Lower leg skin (tissue), 3 donors: ENCODE data around the gene MDM2.

Experiments
- POLR2A ChIP-seq, 2 donors: fragments of 450-650 bp; IDR thresholded peaks; one replicate each; pipeline ENCODE4 v1.6.1; 2016 to 2017; ENCODE audit warnings: antibody characterized with exemption in 2 of 2, mild to moderate bottlenecking in 1 of 2, moderate library complexity in 1 of 2
- TF ChIP-seq, protein P1 (sequence below), 3 donors: fragments of 450-650 bp; IDR thresholded peaks; one replicate each; pipeline ENCODE4 v1.5.1; 2016; ENCODE audit warnings: antibody characterized with exemption in 3 of 3, mild to moderate bottlenecking in 3 of 3, moderate library complexity in 2 of 3

DNA sequence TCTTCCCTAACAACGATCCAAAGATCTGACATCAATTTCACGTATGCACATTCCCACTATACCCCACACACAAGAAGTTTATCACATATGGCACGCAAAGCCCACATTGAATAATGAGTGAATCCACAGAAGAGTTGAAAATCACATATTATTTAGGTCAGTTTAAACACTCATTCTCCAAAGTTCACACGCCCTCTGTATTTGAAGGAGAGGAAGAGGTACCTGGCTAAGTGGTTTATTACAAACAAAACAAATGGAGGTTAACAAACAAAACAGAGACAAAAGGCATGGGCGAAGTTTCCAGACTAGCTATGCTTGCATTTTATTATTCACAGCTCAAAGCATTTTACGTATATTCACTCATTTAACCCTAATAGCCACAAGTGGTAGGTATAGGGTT is 83.2 kb downstream of the MDM2 start:
- TF ChIP-seq, protein P1, sequence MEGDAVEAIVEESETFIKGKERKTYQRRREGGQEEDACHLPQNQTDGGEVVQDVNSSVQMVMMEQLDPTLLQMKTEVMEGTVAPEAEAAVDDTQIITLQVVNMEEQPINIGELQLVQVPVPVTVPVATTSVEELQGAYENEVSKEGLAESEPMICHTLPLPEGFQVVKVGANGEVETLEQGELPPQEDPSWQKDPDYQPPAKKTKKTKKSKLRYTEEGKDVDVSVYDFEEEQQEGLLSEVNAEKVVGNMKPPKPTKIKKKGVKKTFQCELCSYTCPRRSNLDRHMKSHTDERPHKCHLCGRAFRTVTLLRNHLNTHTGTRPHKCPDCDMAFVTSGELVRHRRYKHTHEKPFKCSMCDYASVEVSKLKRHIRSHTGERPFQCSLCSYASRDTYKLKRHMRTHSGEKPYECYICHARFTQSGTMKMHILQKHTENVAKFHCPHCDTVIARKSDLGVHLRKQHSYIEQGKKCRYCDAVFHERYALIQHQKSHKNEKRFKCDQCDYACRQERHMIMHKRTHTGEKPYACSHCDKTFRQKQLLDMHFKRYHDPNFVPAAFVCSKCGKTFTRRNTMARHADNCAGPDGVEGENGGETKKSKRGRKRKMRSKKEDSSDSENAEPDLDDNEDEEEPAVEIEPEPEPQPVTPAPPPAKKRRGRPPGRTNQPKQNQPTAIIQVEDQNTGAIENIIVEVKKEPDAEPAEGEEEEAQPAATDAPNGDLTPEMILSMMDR (IDR thresholded peaks at IDR 0.05), result no peak
- no peak for TF ChIP-seq POLR2A (IDR thresholded peaks at IDR 0.05)
